GM12878 (cell line): ENCODE data around the gene PREX1. TPM values are rescaled to one million over a fixed set of nuclear protein-coding genes. Genes with fewer than 3 reads are reported as not detected.

Experiments used
- ATF7 ChIP-seq: fragments of 450-650 bp; IDR thresholded peaks from 2 replicates; pipeline ENCODE4 v1.6.1; 2016; ENCODE audit warnings: low read depth, mild to moderate bottlenecking
- CEBPB ChIP-seq, 2 experiments: fragments of 150-350 bp in 1 of 2; IDR thresholded peaks; 2 replicates each; pipeline ENCODE4 v1.6.1; 2012 to 2014; ENCODE audit warnings: low read depth in 2 of 2, low read length in 2 of 2, borderline replicate concordance in 1 of 2, inconsistent platforms in 1 of 2
- EP300 ChIP-seq, 2 experiments: fragments of 150-350 bp in 1 of 2; IDR thresholded peaks; 2 replicates each; pipeline ENCODE4 v1.6.1; 2011 to 2012; ENCODE audit warnings: low read depth in 2 of 2, low read length in 2 of 2, borderline replicate concordance in 1 of 2, improper control_type of control experiment in 1 of 2, inconsistent platforms in 1 of 2; ENCODE audit not compliant: control insufficient read depth in 1 of 2
- ESRRA ChIP-seq: IDR thresholded peaks from 2 replicates; pipeline ENCODE4 v1.6.1; 2012; ENCODE audit warnings: mild to moderate bottlenecking, low read length, improper control_type of control experiment
- EZH2 ChIP-seq: IDR thresholded peaks from 2 replicates; pipeline ENCODE4 v1.6.1; 2012; ENCODE audit warnings: low read depth, mild to moderate bottlenecking, control low read depth, inconsistent platforms, low read length, borderline replicate concordance; ENCODE audit not compliant: control insufficient read depth
- FOS ChIP-seq: IDR thresholded peaks from 3 replicates; pipeline ENCODE4 v1.6.1; 2011; ENCODE audit warnings: borderline replicate concordance; ENCODE audit not compliant: insufficient read length; ENCODE audit errors: extremely low read depth
- IKZF2 ChIP-seq, 2 experiments: fragments of 450-650 bp; IDR thresholded peaks; 2 replicates each; pipeline ENCODE4 v1.6.1; 2017; ENCODE audit warnings: mild to moderate bottlenecking in 2 of 2, moderate library complexity in 2 of 2
- MYB ChIP-seq: fragments of 150-350 bp; IDR thresholded peaks from 2 replicates; pipeline ENCODE4 v1.6.1; 2014; ENCODE audit warnings: mild to moderate bottlenecking, low read depth, low read length, borderline replicate concordance
- RCOR1 ChIP-seq: conservative IDR thresholded peaks from 2 replicates; pipeline ENCODE4 v1.6.1; 2012; ENCODE audit warnings: low read depth, low read length, improper control_type of control experiment
- SIN3A ChIP-seq: IDR thresholded peaks from 2 replicates; pipeline ENCODE4 v1.6.1; 2012; ENCODE audit warnings: low read depth, low read length, improper control_type of control experiment
- TBL1XR1 ChIP-seq: IDR thresholded peaks from 2 replicates; pipeline ENCODE4 v1.6.1; 2012; ENCODE audit warnings: low read depth, low read length, improper control_type of control experiment
- ZBED1 ChIP-seq: IDR thresholded peaks from 2 replicates; pipeline ENCODE4 v1.6.1; 2016; ENCODE audit warnings: borderline replicate concordance
- ZNF687 ChIP-seq: fragments of 450-650 bp; IDR thresholded peaks from 2 replicates; pipeline ENCODE4 v1.6.1; 2017; ENCODE audit warnings: mild to moderate bottlenecking, moderate library complexity
- polyA plus RNA-seq, 11 experiments: library from polyadenylated mRNA; depleted of rRNA in 4 of 11; unstranded in 6 of 11; stranded (reverse) in 5 of 11; fragments of >200 nt; fragmentation: Nextera tagmentation in 4 of 11; fragmentation: Illumina TruSeq in 1 of 11; extraction: Ambion mirVana in 4 of 11; extraction: Trizol in 1 of 11; gene quantifications; 1 replicate in 1 of 11; 2 replicates in 10 of 11; pipeline versions ENCODE4 v1.2.1 to v1.2.3, GENCODE V29; 2011 to 2016; ENCODE audit warnings: inconsistent platforms in 2 of 11, missing spikeins in 2 of 11, low read depth in 1 of 11
- total RNA-seq, 4 experiments: library from RNA; depleted of rRNA in 3 of 4; stranded (reverse); fragments of >200 nt in 3 of 4; fragmentation: Illumina TruSeq in 1 of 4; extraction: Trizol in 1 of 4; gene quantifications; 2 replicates each; pipeline versions ENCODE4 v1.2.1 to v1.2.3, GENCODE V29; 2013 to 2021

Gene PREX1
- total and polyA plus RNA-seq, 10 of the 15 experiments (the other 5 are each of a cell fraction or from before 2014, with no cell fraction given), result 2.6 to 114 (median 38.9) TPM

- TF ChIP-seq ATF7 (peak; percentile 63), RCOR1 (no peak), IKZF2 (IDR thresholded peaks at IDR 0.05) (peak; percentile 55 to 58; a peak in 2 of 4 replicates), EZH2 (no peak), ZBED1 (no peak), SIN3A (no peak), ESRRA (no peak), MYB (peak; percentile 70; the same call in 1 of the 2 replicates), ZNF687 (peak; percentile 85), CEBPB (IDR thresholded peaks at IDR 0.05; ENCODE audit: borderline replicate concordance in 1 of 2, low read depth in 2 of 2, low read length in 2 of 2) (no peak), TBL1XR1 (no peak; the same call in 1 of the 2 replicates), EP300 (IDR thresholded peaks at IDR 0.05; ENCODE audit: borderline replicate concordance in 1 of 2, control insufficient read depth in 1 of 2, low read depth in 2 of 2, low read length in 2 of 2) (peak; percentile 69 to 77; a peak in 3 of 4 replicates), FOS (no peak)
These were observed 218.3 kb downstream of the PREX1 start (continued) for GRCh38 chr20:48609491-48609978.
